Mesenchymal stem cell (in vitro differentiated cells and primary cell): Measurements from ENCODE around the gene PIP4P1.

Source experiments
- DNase-seq: peaks from one replicate; pipeline ENCODE4 v3.0.0-alpha.2; 2013
- H2AFZ ChIP-seq: one replicate; pipeline ENCODE4 v1.6.1; 2013; ENCODE audit warnings: low read depth, mild to moderate bottlenecking, control low read depth, inconsistent platforms, low read length, moderate library complexity
- H2AK5ac ChIP-seq: 2 replicates; pipeline ENCODE4 v1.6.1; 2013; ENCODE audit warnings: low read length, moderate library complexity, mild to moderate bottlenecking, inconsistent platforms; ENCODE audit not compliant: severe bottlenecking
- H2BK120ac ChIP-seq: one replicate; pipeline ENCODE4 v1.6.1; 2013; ENCODE audit warnings: low read depth, mild to moderate bottlenecking, inconsistent platforms, low read length, moderate library complexity
- H2BK12ac ChIP-seq, 2 experiments: one replicate each; pipeline ENCODE4 v1.6.1; 2013; ENCODE audit warnings: inconsistent platforms in 2 of 2, low read length in 2 of 2, mild to moderate bottlenecking in 2 of 2, moderate library complexity in 2 of 2, control low read depth in 1 of 2
- H2BK15ac ChIP-seq: one replicate; pipeline ENCODE4 v1.6.1; 2013; ENCODE audit warnings: mild to moderate bottlenecking, low read depth, inconsistent platforms; ENCODE audit not compliant: poor library complexity, severe bottlenecking
- H2BK5ac ChIP-seq: 2 replicates; pipeline ENCODE4 v1.6.1; 2013; ENCODE audit warnings: low read depth, mild to moderate bottlenecking, low read length, control low read depth, inconsistent platforms; ENCODE audit not compliant: poor library complexity, severe bottlenecking
- H3K14ac ChIP-seq, 2 experiments: one replicate each; pipeline ENCODE4 v1.6.1; 2013; ENCODE audit warnings: inconsistent platforms in 2 of 2, low read length in 2 of 2, control low read depth in 1 of 2, mild to moderate bottlenecking in 1 of 2, moderate library complexity in 1 of 2
- H3K18ac ChIP-seq, 2 experiments: one replicate each; pipeline ENCODE4 v1.6.1; 2013; ENCODE audit warnings: inconsistent platforms in 2 of 2, low read length in 2 of 2, control low read depth in 1 of 2, low read depth in 1 of 2, mild to moderate bottlenecking in 1 of 2
- H3K23ac ChIP-seq, 2 experiments: one replicate each; pipeline ENCODE4 v1.6.1; 2013; ENCODE audit warnings: inconsistent platforms in 2 of 2, low read length in 2 of 2, mild to moderate bottlenecking in 2 of 2, moderate library complexity in 2 of 2, control low read depth in 1 of 2
- H3K27ac ChIP-seq: 2 replicates; pipeline ENCODE4 v1.5.1; 2013; ENCODE audit warnings: mild to moderate bottlenecking, moderate library complexity, low read length, control low read depth, inconsistent platforms; ENCODE audit not compliant: poor library complexity, severe bottlenecking
- H3K27me3 ChIP-seq, 2 experiments: 2 replicates each; pipeline versions ENCODE4 v1.6.1 to v1.7.0; 2013; ENCODE audit warnings: low read length in 2 of 2, mild to moderate bottlenecking in 2 of 2, moderate library complexity in 2 of 2, control low read depth in 1 of 2, inconsistent platforms in 1 of 2; ENCODE audit not compliant: control insufficient read depth in 1 of 2, insufficient read depth in 1 of 2
- H3K36me3 ChIP-seq, 2 experiments: 2 replicates each; pipeline versions ENCODE4 v1.6.1 to v1.7.0; 2013; ENCODE audit warnings: low read length in 2 of 2, control low read depth in 1 of 2, inconsistent platforms in 1 of 2, low read depth in 1 of 2, mild to moderate bottlenecking in 1 of 2; ENCODE audit not compliant: insufficient read depth in 2 of 2, control insufficient read depth in 1 of 2
- H3K4ac ChIP-seq, 2 experiments: one replicate each; pipeline ENCODE4 v1.6.1; 2013; ENCODE audit warnings: inconsistent platforms in 2 of 2, low read length in 2 of 2, mild to moderate bottlenecking in 2 of 2, moderate library complexity in 2 of 2, control low read depth in 1 of 2, low read depth in 1 of 2
- H3K4me1 ChIP-seq: 2 replicates; pipeline ENCODE4 v1.6.1; 2013; ENCODE audit warnings: low read depth, low read length, control low read depth; ENCODE audit not compliant: control insufficient read depth, insufficient read depth
- H3K4me2 ChIP-seq: 2 replicates; pipeline ENCODE4 v1.6.1; 2013; ENCODE audit warnings: low read length, mild to moderate bottlenecking, inconsistent platforms; ENCODE audit not compliant: poor library complexity, severe bottlenecking
- H3K4me3 ChIP-seq, 2 experiments: 2 replicates each; pipeline versions ENCODE4 v1.5.1 to v1.7.0; 2013; ENCODE audit warnings: low read length in 2 of 2, mild to moderate bottlenecking in 2 of 2, control low read depth in 1 of 2, low read depth in 1 of 2; ENCODE audit not compliant: insufficient read depth in 1 of 2
- H3K79me1 ChIP-seq: replicated peaks from 2 replicates; pipeline ENCODE4 v1.6.1; 2013; ENCODE audit warnings: mild to moderate bottlenecking, control low read depth, low read length, inconsistent platforms; ENCODE audit not compliant: poor library complexity, severe bottlenecking
- H3K9ac ChIP-seq: 2 replicates; pipeline ENCODE4 v1.7.0; 2013; ENCODE audit warnings: mild to moderate bottlenecking, low read length, moderate library complexity
- H3K9me3 ChIP-seq: 2 replicates; pipeline ENCODE4 v1.7.0; 2013; ENCODE audit warnings: mild to moderate bottlenecking, low read length; ENCODE audit not compliant: control insufficient read depth
- H4K8ac ChIP-seq: one replicate; pipeline ENCODE4 v1.6.1; 2013; ENCODE audit warnings: inconsistent platforms, mild to moderate bottlenecking, low read length, moderate library complexity
- H4K91ac ChIP-seq: one replicate; pipeline ENCODE4 v1.6.1; 2013; ENCODE audit warnings: mild to moderate bottlenecking, low read length, inconsistent platforms
- WGBS: methylation state at CpG from one replicate; pipeline ENCODE4 v1.1.7; 2013; ENCODE audit warnings: mixed read lengths; 5-methylcytosine and 5-hydroxymethylcytosine counted together

Gene PIP4P1

DNA sequence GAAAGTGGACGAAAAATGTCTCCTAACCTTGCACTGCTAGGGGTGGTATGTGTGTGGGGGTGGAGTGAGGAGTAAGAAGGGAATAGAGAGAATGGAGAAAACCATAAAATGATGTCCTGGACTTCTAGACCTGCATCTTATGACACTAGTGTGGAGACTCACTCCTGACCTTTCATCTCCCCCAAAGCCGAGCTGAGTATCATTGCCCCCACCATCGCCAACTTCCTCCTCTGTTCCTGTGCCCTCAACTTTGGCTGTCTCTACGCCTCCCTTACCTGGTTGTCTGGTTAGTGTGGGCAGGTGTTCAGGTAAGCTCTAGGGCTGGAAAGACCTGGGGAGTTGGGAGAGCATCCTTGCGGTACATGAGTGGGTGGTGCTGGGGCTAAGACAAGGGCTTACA lies 20.8 kb downstream of the PIP4P1 start:
- Histone ChIP-seq H2BK5ac (no peak overlapping the region), H2BK15ac (no peak overlapping the region), H3K4me2 (no peak overlapping the region), H2AK5ac (no peak overlapping the region), H3K9ac (no peak overlapping the region), H3K27ac (no peak overlapping the region), H4K8ac (no peak overlapping the region), H3K27me3 (peaks cover 0 to 10% of the 10 kb centered on the region in 2 experiments), H3K14ac (no peak overlapping the region), H3K9me3 (no peaks in the 10 kb centered on the region), H3K4ac (no peak overlapping the region), H2BK12ac (no peak overlapping the region), H3K18ac (no peak overlapping the region), H3K4me3 (no peak overlapping the region), H2AFZ (no peak overlapping the region), H3K79me1 (no peaks in the 10 kb centered on the region), H4K91ac (no peak overlapping the region), H3K4me1 (peaks cover 6% of the 10 kb centered on the region), H3K23ac (no peak overlapping the region), H2BK120ac (no peak overlapping the region), H3K36me3 (peaks cover 3 to 12% of the 10 kb centered on the region in 2 experiments)
- no peak for DNase-seq
- 94% methylated on average over 2 of the region's 5 CpGs for WGBS

DNA sequence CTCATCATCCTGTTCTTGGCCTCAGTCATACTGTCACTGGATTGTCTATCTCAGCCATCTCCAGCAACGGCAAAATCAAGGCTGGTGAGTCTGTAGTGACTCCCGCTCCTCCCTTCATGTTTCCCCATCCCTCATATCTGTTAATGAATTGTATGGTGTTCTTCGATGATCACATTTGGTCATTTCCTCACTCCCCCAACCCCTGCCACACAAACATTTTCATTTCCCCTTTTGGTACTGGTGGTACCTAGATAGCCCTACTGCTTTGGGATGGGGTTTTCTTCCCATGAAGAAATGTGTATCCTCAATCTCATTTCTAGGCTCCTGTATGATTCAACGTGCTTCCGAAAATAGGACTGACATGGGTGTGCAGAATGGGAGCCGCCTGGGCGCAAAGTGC lies 22.6 kb downstream of the PIP4P1 start:
- no peak overlapping the region for H3K9ac ChIP-seq
- 88% methylated on average over 7 of the region's 7 CpGs for WGBS
- no peak overlapping the region for H3K27ac ChIP-seq
- no peak overlapping the region for H3K18ac ChIP-seq
- no peak overlapping the region for H2BK12ac ChIP-seq
- H3K9me3 ChIP-seq, result no peaks in the 10 kb centered on the region
- no peak overlapping the region for H3K4me2 ChIP-seq
- H3K4ac ChIP-seq, result no peak overlapping the region
- H4K8ac ChIP-seq, result no peak overlapping the region
- no peak overlapping the region for H2AK5ac ChIP-seq
- no peak overlapping the region for H3K14ac ChIP-seq
- H2BK5ac ChIP-seq, result no peak overlapping the region
- H3K27me3 ChIP-seq, result peaks cover 0 to 17% of the 10 kb centered on the region in 2 experiments
- no peak overlapping the region for H2BK15ac ChIP-seq
- H3K4me3 ChIP-seq, result no peak overlapping the region
- H4K91ac ChIP-seq, result no peak overlapping the region
- H3K79me1 ChIP-seq, result no peaks in the 10 kb centered on the region
- no peak for DNase-seq
- no peak overlapping the region for H3K23ac ChIP-seq
- no peaks in the 10 kb centered on the region for H3K36me3 ChIP-seq
- peaks cover 6% of the 10 kb centered on the region for H3K4me1 ChIP-seq
- no peak overlapping the region for H2BK120ac ChIP-seq
- no peak overlapping the region for H2AFZ ChIP-seq

DNA sequence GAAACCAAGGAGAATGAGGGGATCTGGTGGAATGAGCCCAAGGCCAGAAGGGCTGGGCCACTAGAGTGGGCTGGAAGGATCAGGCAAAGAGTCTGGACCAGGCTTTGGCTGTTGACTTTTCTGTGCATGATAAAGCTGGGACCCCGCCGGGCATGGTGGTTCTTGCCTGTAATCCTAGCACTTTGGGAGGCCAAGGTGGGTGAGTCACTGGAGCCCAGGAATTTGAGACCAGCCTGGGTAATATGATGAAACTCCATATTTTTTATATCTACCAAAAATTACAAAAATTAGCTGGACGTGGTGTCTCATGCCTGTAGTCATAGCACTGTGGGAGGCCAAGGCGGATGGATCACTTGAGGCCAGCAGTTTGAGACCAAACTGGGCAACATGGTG lies 24.9 kb downstream of the PIP4P1 start:
- Histone ChIP-seq H2BK15ac (no peak overlapping the region), H3K18ac (no peak overlapping the region), H2BK120ac (no peak overlapping the region), H2BK12ac (no peak overlapping the region), H3K4ac (no peak overlapping the region), H3K14ac (no peak overlapping the region), H3K9ac (no peak overlapping the region), H2AK5ac (no peak overlapping the region), H3K36me3 (no peaks in the 10 kb centered on the region), H3K4me2 (no peak overlapping the region), H3K4me1 (peaks cover 6% of the 10 kb centered on the region), H3K23ac (no peak overlapping the region), H2BK5ac (no peak overlapping the region), H4K91ac (no peak overlapping the region), H3K9me3 (no peaks in the 10 kb centered on the region), H3K79me1 (no peaks in the 10 kb centered on the region), H3K27me3 (peaks cover 0 to 17% of the 10 kb centered on the region in 2 experiments), H3K27ac (no peak overlapping the region), H3K4me3 (no peak overlapping the region), H4K8ac (no peak overlapping the region), H2AFZ (no peak overlapping the region)
- 96% methylated on average over 2 of the region's 4 CpGs for WGBS
- no peak for DNase-seq

DNA sequence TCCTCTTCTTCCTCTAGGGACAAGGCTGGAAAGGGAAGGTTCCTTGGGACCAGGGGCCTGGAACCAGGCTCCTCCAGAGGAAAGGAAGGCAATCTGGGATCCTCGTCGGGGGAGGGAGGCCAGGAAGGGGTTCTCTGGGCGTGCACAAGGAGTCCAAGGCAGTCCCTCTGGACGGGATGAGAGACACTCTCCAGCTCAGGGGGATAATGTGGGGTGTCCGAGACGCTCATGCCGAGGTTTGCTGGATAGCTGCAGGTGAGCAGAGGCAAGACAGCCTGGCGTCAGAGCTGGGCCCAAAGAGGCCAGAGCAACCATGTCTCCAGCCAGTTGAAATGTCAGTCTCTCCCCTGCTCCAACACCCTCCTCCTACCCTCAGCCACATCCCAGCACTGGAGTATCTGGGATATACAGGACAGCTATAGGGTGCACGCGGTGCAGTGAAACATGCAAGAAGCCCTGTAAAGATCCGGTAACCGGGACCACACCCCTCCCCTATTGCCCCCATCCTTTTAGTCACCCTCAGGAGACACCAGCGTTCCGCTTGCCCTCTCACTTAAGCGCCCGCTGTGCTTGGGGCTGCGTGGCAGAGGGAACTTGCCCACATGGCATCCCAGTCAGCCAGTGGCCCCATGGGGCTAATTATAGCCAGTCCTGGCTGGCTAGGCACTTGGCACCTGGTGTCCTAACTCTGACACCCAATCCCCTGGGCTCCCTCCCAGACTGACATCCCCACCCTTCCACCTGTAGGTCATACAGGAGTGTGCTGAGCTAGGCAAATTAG lies 25.5 kb downstream of the PIP4P1 start, which contains the start of gene KLHL33:
KLHL33 (minus strand) TSS at position 585 of the 781 bp plus-strand sequence; CDS start at position 230, 355 bp downstream.
- H3K4ac ChIP-seq, result no peak within 1 kb of the TSS
- no peak within 1 kb of the TSS for H3K4me2 ChIP-seq
- H3K18ac ChIP-seq, result no peak within 1 kb of the TSS
- H3K79me1 ChIP-seq, result no peaks in the 10 kb centered on the region
- no peak within 1 kb of the TSS for H2AK5ac ChIP-seq
- H3K9ac ChIP-seq, result peak within 1 kb of the TSS; percentile 66
- H2BK120ac ChIP-seq, result no peak within 1 kb of the TSS
- H2BK5ac ChIP-seq, result no peak within 1 kb of the TSS
- 80% methylated on average over 17 of the region's 17 CpGs for WGBS
- H3K36me3 ChIP-seq, result no peaks in the 10 kb centered on the region
- H4K8ac ChIP-seq, result no peak within 1 kb of the TSS
- no peak within 1 kb of the TSS for H2BK15ac ChIP-seq
- DNase-seq, result no peak
- H2BK12ac ChIP-seq, result no peak within 1 kb of the TSS
- peak within 1 kb of the TSS; percentile 65 for H2AFZ ChIP-seq
- no peak within 1 kb of the TSS for H3K27ac ChIP-seq
- H3K4me3 ChIP-seq, result peak within 1 kb of the TSS in 1 of 2 experiments; percentile 67
- peaks cover 6% of the 10 kb centered on the region for H3K4me1 ChIP-seq
- H3K14ac ChIP-seq, result no peak within 1 kb of the TSS
- no peaks in the 10 kb centered on the region for H3K9me3 ChIP-seq
- H3K23ac ChIP-seq, result no peak within 1 kb of the TSS
- H3K27me3 ChIP-seq, result peaks cover 0 to 17% of the 10 kb centered on the region in 2 experiments
- H4K91ac ChIP-seq, result no peak within 1 kb of the TSS
